Breast epithelium (tissue), 4 donors: ENCODE measurements around the gene OR10H1. TPM values are rescaled to one million over a fixed set of nuclear protein-coding genes. Genes with fewer than 3 reads are reported as not detected.

ENCODE experiments used
- DNase-seq, 2 donors: peaks; one replicate each; pipeline ENCODE4 v3.0.0-alpha.2; 2019; ENCODE audit warnings: low spot score in 2 of 2
- H3K27ac ChIP-seq, 2 donors: fragments of 200-600 bp; sonication (generic) in 1 of 2; one replicate each; pipeline ENCODE4 v1.5.1; 2016 to 2019; ENCODE audit warnings: mild to moderate bottlenecking in 1 of 2
- H3K27me3 ChIP-seq, 2 donors: fragments of 200-600 bp; sonication (generic) in 1 of 2; one replicate each; pipeline versions ENCODE4 v1.5.1 to v1.6.0; 2017 to 2019; ENCODE audit warnings: control low read depth in 1 of 2, mild to moderate bottlenecking in 1 of 2
- H3K36me3 ChIP-seq: fragments of 200-600 bp; one replicate; pipeline ENCODE4 v1.5.1; 2019
- H3K4me1 ChIP-seq, 2 donors: fragments of 200-600 bp; sonication (generic); one replicate each; pipeline ENCODE4 v1.5.1; 2016 to 2019; ENCODE audit warnings: control low read depth in 1 of 2
- H3K4me3 ChIP-seq, 3 donors: fragments of 200-600 bp; sonication (generic); 1 replicate in 2 of 3; 2 replicates in 1 of 3; pipeline ENCODE4 v1.5.1; 2016 to 2019; ENCODE audit warnings: mild to moderate bottlenecking in 3 of 3, moderate library complexity in 2 of 3
- H3K9me3 ChIP-seq, 2 donors: fragments of 200-600 bp; sonication (generic) in 1 of 2; one replicate each; pipeline ENCODE4 v1.5.1; 2016 to 2019; ENCODE audit warnings: control low read depth in 1 of 2
- POLR2A ChIP-seq: fragments of 450-650 bp; IDR thresholded peaks from one replicate; pipeline ENCODE4 v1.6.1; 2016; ENCODE audit warnings: antibody characterized with exemption, mild to moderate bottlenecking, moderate library complexity
- POLR2AphosphoS5 ChIP-seq, 3 donors: sonication (generic); formaldehyde crosslinking; IDR thresholded peaks; one replicate each; pipeline ENCODE4 v1.6.1; 2017; ENCODE audit warnings: antibody characterized with exemption in 3 of 3
- intact Hi-C: fragments of 100-400 bp; cut with DNase I; formaldehyde crosslinking; loops from one replicate; pipeline ENCODE4 v1.15.1; 2023; ENCODE audit warnings: low total_unique reads
- total RNA-seq, 3 donors: library from RNA; depleted of rRNA; stranded (reverse); fragments of >200 nt; gene quantifications; one replicate each; pipeline ENCODE4 v1.1.0, GENCODE V29; 2016
- TF ChIP-seq, protein P1 (sequence below), 3 donors: fragments of 450-650 bp; IDR thresholded peaks; one replicate each; pipeline ENCODE4 v1.5.1; 2016 to 2017; ENCODE audit warnings: antibody characterized with exemption in 3 of 3, mild to moderate bottlenecking in 3 of 3, moderate library complexity in 3 of 3

OR10H1 gene
- total RNA-seq, 3 donors from 2014 or later = not detected

DNA sequence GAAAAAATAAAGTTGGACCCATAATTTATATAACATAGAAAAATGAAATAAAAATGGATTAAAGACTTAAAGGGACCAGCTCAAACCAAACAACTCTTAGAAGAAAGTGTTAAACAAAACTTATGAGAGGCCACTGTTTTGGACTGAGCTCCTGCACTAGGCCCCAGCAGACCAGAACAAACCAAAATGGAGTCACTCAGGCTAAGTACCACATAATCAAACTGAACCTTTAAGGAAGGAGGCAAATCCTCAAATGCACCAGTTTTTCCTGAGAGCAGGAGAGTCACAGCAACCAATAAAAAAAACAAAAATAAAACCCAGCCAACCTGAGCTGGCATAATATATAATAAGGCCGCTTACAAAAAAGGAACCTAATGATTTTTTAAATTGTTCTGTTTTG is 10.3 kb upstream of the OR10H1 start:
- intact Hi-C loops = no loop called here
- no peaks in the 10 kb centered on the region for H3K36me3 ChIP-seq
- no peak for DNase-seq

DNA sequence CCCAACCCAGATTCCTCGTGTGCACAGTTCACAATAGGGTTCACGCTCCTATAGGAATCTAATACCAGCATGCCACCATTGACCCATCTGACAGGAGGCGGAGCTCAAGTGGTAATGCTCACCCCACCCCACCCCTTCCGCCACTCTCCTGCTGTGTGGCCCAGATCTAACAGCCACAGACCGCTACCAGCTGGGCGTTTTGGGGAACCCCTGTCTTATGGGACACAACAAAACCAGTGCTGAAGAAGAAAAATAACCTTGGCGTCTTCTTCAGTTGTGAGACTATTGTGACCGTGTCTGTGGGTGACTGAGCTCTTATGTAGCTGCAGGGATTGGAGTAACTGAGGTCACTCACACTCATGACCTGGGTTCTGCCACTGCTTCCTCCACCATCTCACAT is 5.2 kb upstream of the OR10H1 start:
- H3K4me3 ChIP-seq = no peak overlapping the region
- intact Hi-C loops = no loop called here
- H3K27me3 ChIP-seq = no peaks in the 10 kb centered on the region
- H3K27ac ChIP-seq = no peak overlapping the region
- TF ChIP-seq, protein P1, sequence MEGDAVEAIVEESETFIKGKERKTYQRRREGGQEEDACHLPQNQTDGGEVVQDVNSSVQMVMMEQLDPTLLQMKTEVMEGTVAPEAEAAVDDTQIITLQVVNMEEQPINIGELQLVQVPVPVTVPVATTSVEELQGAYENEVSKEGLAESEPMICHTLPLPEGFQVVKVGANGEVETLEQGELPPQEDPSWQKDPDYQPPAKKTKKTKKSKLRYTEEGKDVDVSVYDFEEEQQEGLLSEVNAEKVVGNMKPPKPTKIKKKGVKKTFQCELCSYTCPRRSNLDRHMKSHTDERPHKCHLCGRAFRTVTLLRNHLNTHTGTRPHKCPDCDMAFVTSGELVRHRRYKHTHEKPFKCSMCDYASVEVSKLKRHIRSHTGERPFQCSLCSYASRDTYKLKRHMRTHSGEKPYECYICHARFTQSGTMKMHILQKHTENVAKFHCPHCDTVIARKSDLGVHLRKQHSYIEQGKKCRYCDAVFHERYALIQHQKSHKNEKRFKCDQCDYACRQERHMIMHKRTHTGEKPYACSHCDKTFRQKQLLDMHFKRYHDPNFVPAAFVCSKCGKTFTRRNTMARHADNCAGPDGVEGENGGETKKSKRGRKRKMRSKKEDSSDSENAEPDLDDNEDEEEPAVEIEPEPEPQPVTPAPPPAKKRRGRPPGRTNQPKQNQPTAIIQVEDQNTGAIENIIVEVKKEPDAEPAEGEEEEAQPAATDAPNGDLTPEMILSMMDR (IDR thresholded peaks at IDR 0.05) = no peak
- no peaks in the 10 kb centered on the region for H3K9me3 ChIP-seq
- H3K4me1 ChIP-seq = no peaks in the 10 kb centered on the region
- no peak for DNase-seq
- H3K36me3 ChIP-seq = no peaks in the 10 kb centered on the region

More for the DNA sequence above, 10.3 kb upstream of the OR10H1 start:
- H3K4me1 ChIP-seq = no peaks in the 10 kb centered on the region
- H3K27me3 ChIP-seq = no peaks in the 10 kb centered on the region
- TF ChIP-seq POLR2AphosphoS5 (IDR thresholded peaks at IDR 0.05) = no peak
- TF ChIP-seq POLR2A = no peak
- TF ChIP-seq, protein P1 (IDR thresholded peaks at IDR 0.05) = no peak
- no peak overlapping the region for H3K4me3 ChIP-seq
- H3K9me3 ChIP-seq = no peaks in the 10 kb centered on the region
- H3K27ac ChIP-seq = no peak overlapping the region

DNA sequence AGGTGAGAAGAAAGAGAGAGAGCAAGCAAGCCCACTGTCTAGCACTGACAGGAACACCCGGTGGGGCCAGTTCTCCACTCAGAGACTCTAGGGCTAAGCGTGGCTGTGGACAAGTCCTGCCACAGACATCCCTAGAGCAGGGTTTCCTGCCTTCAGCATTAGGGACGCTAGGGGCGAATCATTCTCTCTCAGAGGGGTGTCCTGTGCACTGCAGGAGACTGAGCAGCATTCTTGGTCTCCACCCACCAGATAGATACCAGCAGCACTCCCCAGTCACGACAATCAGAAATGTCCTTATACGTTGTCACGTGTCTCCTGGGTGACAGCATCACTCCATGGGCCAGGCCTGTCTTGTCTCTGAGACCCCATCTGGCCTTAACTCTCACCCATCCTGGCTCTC is 1.5 kb downstream of the OR10H1 start:
- Histone ChIP-seq H3K36me3 (no peaks in the 10 kb centered on the region), H3K27ac (no peak overlapping the region), H3K4me1 (no peaks in the 10 kb centered on the region), H3K27me3 (peaks cover 0 to 8% of the 10 kb centered on the region in 2 donors), H3K9me3 (no peaks in the 10 kb centered on the region), H3K4me3 (no peak overlapping the region)
- DNase-seq = no peak
- intact Hi-C loops = no loop called here
- TF ChIP-seq POLR2A = no peak
- TF ChIP-seq, protein P1 (IDR thresholded peaks at IDR 0.05) = no peak
- no peak for TF ChIP-seq POLR2AphosphoS5 (IDR thresholded peaks at IDR 0.05)

DNA sequence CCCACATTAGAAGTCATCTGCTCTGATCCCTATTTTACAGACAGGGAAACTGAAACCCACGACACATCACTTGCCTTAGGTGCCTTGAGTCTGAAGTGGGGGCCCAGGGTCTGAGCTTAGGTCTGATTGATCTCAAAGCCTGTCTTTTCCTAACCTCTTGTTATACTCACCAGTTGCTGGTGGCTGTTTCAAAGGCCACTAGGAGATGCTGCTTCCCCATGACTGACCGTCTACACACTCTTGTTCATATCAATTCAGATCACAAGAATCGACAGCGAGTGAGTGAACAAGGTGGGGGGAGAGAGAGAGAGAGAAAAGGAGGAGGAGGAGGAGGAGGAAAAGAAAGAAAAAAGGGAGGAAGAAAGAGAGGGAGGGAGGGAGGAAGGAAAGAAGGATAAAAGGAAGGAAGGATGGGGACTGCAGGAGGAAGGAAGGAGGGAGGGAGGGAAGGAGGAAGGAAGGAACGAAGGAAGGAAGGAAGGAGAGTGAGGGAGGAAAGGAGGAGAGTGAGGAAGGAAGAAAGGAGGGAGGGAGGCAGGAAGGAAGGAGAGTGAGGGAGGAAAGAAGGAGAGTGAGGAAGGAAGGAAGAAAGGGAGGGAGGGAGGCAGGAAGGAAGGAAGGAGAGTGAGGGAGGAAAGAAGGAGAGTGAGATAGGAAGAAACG is 3.3 kb downstream of the OR10H1 start:
- TF ChIP-seq POLR2AphosphoS5 (IDR thresholded peaks at IDR 0.05) (no peak), POLR2A (no peak)
- TF ChIP-seq, protein P1 (IDR thresholded peaks at IDR 0.05) = peak in 2 of 3 donors; percentile 32 to 60
- no peak overlapping the region for H3K27ac ChIP-seq
- H3K4me3 ChIP-seq = no peak overlapping the region
- no peaks in the 10 kb centered on the region for H3K36me3 ChIP-seq
- H3K9me3 ChIP-seq = no peaks in the 10 kb centered on the region
- no peaks in the 10 kb centered on the region for H3K4me1 ChIP-seq
- no peak for DNase-seq
- intact Hi-C loops = no loop called here
- peaks cover 0 to 8% of the 10 kb centered on the region in 2 donors for H3K27me3 ChIP-seq

DNA sequence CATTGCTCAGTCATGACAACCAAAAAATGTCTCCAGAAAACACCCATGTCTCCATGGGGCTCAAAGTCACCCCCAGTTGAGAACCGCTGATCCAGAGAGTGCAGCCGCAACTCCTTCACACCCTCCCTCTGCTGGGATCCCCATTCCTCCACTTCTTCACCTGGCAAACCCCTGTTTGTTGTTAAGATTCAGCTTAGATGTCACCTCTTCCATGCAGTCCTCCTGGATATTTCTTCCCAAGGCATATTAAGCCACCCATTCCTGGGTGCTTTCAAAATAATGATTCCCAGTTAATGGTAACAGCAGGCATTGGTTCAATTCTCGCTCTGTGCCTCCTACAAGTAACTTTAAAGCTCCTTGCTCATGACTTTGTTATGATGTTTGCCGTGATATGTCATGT is 4.0 kb downstream of the OR10H1 start:
- Histone ChIP-seq H3K27ac (no peak overlapping the region), H3K36me3 (no peaks in the 10 kb centered on the region), H3K4me3 (no peak overlapping the region), H3K4me1 (no peaks in the 10 kb centered on the region), H3K9me3 (no peaks in the 10 kb centered on the region), H3K27me3 (peaks cover 0 to 8% of the 10 kb centered on the region in 2 donors)
- intact Hi-C loops = no loop called here
- DNase-seq = no peak
- TF ChIP-seq POLR2A (no peak), POLR2AphosphoS5 (IDR thresholded peaks at IDR 0.05) (no peak)
- TF ChIP-seq, protein P1 (IDR thresholded peaks at IDR 0.05) = no peak
